GM21360 (cell line): Measurements from ENCODE around the gene TRPM4.
"Not testable (repeated sequence)": the region's sequence is repeated elsewhere in the genome, so short reads cannot be mapped to it uniquely, and the experiment has no call there.

Experiments
- ATAC-seq: cut with Tn5 transposase; IDR thresholded peaks from one replicate; pipeline ENCODE4 v1.9.1; 2021; ENCODE audit warnings: mild to moderate bottlenecking, moderate library complexity; ENCODE audit not compliant: unreplicated experiment

TRPM4 gene

GRCh38 chr19:49126575-49126974, 31.0 kb upstream of the TRPM4 start:
- ATAC-seq = no peak

- ATAC-seq = not testable (repeated sequence)
Measured at GRCh38 chr19:49127225-49127624, 30.4 kb upstream of the TRPM4 start.

GRCh38 chr19:49127674-49128544, 29.7 kb upstream of the TRPM4 start:
- peak; percentile 73 for ATAC-seq

- no peak for ATAC-seq
Measured at GRCh38 chr19:49128545-49129237, 28.9 kb upstream of the TRPM4 start.

GRCh38 chr19:49129238-49129583, 28.4 kb upstream of the TRPM4 start:
- ATAC-seq = no peak

GRCh38 chr19:49130325-49130724, 27.3 kb upstream of the TRPM4 start:
- no peak for ATAC-seq

- no peak for ATAC-seq
Measured at GRCh38 chr19:49132974-49133609, 24.5 kb upstream of the TRPM4 start.

- no peak for ATAC-seq
Measured at GRCh38 chr19:49133621-49134454, 23.8 kb upstream of the TRPM4 start.

- no peak for ATAC-seq
Measured at GRCh38 chr19:49135686-49136085, 21.9 kb upstream of the TRPM4 start.

- ATAC-seq = no peak
Measured at GRCh38 chr19:49136771-49137171, 20.8 kb upstream of the TRPM4 start.

- no peak for ATAC-seq
Measured at GRCh38 chr19:49140951-49141350, 16.6 kb upstream of the TRPM4 start.

GRCh38 chr19:49141352-49141751, 16.2 kb upstream of the TRPM4 start:
- no peak for ATAC-seq

- no peak for ATAC-seq
Measured at GRCh38 chr19:49142866-49143335, 14.7 kb upstream of the TRPM4 start.

- ATAC-seq = no peak
Measured at GRCh38 chr19:49145573-49146407, 11.8 kb upstream of the TRPM4 start.

- ATAC-seq = not testable (repeated sequence)
Measured at GRCh38 chr19:49146408-49146770, 11.2 kb upstream of the TRPM4 start.

- no peak for ATAC-seq
Measured at GRCh38 chr19:49148044-49148682, 9.4 kb upstream of the TRPM4 start.

GRCh38 chr19:49148784-49149651, 8.6 kb upstream of the TRPM4 start:
- no peak for ATAC-seq

GRCh38 chr19:49149652-49150105, 7.9 kb upstream of the TRPM4 start:
- no peak for ATAC-seq
